Stimulated activated CD4-positive, alpha-beta T cell treated with anti-CD3 and anti-CD28 coated beads, Interleukin-15, amount 100 ng/mL, for 1 hour (primary cell): Measurements from ENCODE around the gene MICAL2.

ENCODE experiments used
- DNase-seq, 2 donors: peaks; one replicate each; pipeline ENCODE4 v3.0.0-alpha.2; 2020; ENCODE audit warnings: low read depth in 1 of 2, low spot score in 1 of 2

MICAL2 gene

GRCh38 chr11:12280838-12281565 lies 170.6 kb downstream of the MICAL2 start:
- no peak for DNase-seq

DNA sequence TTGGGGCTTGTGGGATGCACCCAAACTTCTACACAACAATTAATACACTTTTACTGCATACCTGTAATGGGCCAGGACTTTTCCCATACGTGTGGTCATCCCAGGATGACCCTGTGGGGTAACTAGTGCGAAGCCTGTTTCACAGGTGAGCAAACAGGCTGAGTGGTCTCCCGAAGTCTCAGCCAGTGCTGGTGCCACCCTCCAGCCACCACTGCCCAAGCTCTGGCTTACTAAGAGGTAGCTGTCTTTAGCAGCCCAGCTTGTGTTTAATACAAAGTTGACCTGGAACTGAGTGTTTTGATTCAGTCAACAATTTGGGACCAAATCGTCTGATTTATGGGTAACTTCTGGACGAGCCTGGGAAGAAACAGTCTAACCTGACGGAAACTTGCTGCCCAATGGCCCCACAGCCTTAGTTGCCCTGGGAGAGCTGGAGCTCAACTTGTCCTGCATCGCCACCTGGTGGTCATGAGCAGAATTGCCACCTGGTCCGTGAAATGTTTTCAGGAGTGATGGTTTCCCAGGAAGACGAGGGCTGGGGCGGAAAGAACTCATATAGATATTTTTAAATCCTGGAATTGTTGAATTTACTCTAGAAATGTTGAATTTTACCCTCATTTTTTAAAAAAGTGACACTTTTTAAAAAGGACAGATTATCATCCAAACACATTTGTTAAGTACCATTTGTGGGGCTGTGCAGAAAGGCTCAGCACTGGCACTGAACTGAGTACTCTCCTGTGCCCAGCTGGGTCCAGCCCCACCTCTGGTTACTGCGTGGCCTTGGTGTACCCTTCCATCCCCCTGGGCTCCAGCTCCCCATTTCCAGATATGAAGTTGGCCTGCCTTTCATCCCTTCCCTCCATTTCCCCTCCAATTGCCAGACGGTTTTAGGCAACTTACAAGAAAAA lies 171.4 kb downstream of the MICAL2 start:
- peak; percentile 55 to 59 for DNase-seq

GRCh38 chr11:12282676-12283075 lies 172.3 kb downstream of the MICAL2 start:
- no peak for DNase-seq

DNA sequence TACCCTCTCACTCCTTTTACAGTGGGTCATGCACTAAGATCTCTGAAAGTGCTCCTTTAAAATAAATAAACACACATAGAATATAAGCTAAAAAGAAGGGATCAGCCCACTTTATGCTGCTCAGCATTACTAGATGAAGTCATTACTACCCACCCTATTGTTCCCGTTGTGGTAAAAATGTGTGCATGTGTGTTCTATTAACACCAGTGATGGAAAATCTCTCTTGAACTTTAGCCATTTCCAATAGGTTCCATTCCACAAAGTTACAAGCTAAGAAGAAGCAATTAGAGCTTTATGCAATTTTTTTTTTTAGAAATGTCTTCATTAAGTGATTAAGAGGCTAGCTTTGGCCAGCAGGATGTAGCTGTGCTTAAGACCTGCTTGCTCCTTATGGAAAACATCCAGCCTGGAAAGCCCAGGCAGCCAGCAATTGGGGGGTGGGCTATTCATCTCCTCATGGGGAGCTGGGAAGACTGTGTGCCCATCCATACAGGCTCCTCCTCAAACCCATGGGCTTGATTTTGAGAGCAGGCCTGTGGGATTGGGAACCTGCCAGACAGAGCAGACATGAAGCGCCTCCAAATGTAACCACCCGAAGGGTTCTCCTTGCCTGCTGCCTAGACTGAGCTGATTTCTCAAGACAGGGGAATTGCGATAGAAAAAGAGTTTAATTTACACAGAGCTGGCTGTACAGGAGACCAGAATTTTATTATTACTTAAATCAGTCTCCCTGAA lies 174.1 kb downstream of the MICAL2 start:
- DNase-seq: no peak

DNA sequence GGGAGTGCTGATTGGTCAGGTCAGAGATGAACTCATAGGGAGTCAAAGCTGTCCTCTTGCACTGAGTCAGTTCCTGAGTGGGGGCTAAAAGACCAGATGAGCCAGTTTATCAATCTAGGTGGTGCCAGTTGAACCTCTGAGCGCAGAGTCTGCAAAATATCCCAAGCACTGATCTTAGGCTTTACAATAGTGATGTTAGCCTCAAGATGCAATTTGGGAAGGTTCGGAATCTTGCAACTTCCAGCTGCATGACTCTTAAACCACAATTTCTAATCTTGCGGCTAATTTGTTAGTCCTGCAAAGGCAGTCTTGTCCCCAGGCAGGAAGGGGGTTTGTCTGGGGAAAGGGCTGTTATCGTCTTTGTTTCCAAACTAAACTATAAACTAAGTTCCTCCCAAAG lies 174.7 kb downstream of the MICAL2 start:
- DNase-seq: no peak

GRCh38 chr11:12285811-12286222 lies 175.4 kb downstream of the MICAL2 start:
- DNase-seq: no peak

DNA sequence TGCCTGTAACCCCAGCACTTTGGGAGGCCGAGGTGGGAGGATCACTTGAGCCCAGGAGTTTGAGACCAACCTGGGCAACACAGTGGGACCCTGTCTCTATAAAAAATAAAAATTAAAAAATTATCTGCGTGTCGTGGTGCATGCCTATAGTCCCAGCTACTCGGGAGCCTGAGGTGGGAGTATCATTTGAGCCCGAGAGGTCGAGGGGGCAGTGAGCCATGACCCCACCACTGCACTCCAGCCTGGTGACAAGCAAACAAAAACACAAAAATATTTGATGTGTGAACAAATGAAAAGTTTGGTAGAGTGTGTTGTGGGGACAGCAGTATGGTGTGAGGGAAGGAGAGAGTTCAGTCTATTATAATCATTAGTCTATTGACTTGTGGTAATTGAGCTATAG lies 176.2 kb downstream of the MICAL2 start:
- DNase-seq: no peak

DNA sequence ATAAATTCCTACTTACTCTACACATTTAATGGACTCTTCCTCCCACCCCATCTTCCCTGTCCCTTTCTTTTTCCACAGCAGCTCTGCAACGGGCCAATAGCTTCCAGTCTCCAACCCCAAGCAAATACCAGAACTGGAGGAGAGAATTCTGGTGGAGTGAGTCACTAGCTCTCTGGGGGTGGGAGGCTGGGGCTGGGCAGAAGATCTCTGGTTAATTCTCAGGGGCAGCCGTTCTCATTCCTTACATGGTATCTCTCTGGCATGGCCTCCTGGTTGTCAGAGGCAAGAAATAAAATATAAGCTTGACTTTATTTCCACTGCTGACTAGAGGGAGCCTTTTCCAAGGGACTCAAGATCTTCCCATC lies 176.6 kb downstream of the MICAL2 start:
- DNase-seq: no peak

DNA sequence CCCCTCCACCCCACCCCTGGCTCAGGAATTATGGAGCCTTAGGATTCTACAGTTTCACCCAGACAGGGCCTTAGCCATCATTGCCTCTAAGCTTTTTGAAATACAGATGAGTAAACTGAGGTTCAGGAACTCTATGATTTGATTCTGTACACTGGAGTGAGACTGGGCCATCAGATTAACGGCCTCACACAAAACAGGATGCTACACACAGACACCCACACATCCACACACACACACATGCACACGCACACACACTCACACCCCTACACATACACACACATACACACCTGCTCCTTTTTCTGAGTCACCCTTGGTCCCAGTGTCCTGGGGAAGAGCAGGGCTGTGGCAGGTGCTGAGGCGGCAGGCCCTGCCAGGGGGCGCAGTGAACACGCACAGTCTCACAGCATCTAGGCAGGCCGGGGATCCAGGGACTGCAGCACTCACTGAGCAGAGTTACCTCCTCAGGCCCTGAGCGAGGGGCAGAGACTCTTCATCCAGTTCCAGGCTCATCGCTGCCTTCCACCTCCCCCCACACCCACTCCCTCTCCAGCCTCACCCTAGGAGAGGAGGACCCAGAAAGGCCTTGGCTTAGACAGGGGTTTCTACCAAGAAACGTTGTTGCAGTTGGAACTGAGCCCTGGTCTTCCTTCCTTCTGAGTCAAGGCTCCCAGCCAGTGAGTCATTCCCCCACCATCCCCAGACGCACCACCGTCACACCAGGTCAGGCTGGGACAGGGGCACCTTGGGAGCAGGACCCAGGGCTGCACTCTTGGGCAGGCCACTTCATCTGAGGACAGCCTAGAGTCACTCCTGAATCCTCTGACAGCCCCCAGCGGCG lies 177.2 kb downstream of the MICAL2 start:
- DNase-seq: no peak

GRCh38 chr11:12288212-12288930 lies 178.0 kb downstream of the MICAL2 start:
- DNase-seq: peak in 1 of 2 donors; percentile 27

GRCh38 chr11:12288931-12289666 lies 178.7 kb downstream of the MICAL2 start:
- DNase-seq: no peak

DNA sequence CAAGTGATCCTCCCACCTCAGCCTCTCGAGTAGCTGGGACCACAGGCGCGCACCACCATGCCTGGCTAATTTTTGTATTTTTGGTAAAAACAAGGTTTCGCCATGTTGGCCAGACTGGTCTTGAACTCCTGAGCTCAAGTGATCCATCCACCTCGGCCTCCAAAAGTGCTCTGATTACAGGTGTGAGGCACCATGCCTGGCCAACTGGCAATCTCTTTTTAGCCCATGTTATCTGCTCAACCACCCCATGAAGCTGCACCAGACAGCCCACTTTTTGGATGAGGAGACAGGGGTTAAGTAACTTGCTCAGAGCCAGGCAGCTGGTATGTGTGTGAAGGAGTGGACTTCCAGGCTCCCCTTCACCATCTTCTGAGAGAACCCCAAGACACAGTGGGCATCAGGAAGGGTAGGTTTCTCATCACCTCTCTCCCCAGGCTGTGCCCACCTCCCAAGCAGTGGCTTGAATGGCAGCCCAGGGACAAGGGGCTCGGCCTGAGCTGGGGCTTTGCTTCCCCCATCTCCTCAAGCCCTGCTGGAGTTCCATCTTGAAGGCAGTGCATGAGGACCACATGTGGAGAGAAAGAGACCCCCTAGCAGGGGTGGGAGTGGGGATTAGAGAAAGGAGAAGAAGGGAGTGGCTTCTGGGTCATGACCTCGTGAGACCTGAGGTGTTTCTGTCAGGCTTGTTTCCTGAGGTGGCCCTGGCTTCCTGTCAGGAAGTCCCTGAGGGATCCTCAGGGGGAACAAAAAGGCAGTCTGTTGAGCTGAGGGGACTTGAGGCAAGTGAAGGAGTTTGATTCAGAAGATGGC lies 179.5 kb downstream of the MICAL2 start:
- no peak for DNase-seq

- no peak for DNase-seq
Measured at GRCh38 chr11:12290477-12290922, 180.1 kb downstream of the MICAL2 start.

GRCh38 chr11:12291313-12291712 lies 180.9 kb downstream of the MICAL2 start:
- no peak for DNase-seq

- DNase-seq: no peak
Measured at GRCh38 chr11:12291766-12292165, 181.4 kb downstream of the MICAL2 start.

- no peak for DNase-seq
Measured at GRCh38 chr11:12292766-12293165, 182.4 kb downstream of the MICAL2 start.

GRCh38 chr11:12293486-12293885 lies 183.1 kb downstream of the MICAL2 start:
- DNase-seq: no peak

GRCh38 chr11:12294613-12295012 lies 184.2 kb downstream of the MICAL2 start:
- DNase-seq: no peak

DNA sequence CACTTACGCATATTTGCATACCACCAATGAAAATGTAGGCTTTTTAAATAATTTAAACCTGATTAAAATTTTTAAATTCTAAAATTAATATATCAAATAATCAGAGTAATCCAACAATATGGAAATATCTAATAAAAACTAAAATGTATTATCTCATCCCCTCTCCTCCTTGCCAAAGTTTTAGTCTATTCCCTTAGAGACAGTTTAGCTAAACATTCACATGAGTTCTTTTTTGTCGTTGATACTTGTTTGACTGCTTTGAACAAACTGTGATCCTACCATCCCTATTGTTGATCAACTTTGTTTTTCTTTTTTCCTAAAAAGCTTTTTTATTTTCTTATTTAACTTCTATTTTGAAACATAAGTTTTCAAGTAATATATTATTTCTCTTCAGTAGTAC lies 185.6 kb downstream of the MICAL2 start:
- no peak for DNase-seq
